ENCODE measurements around the gene NEGR1.
A peak's percentile ranks its signal among the peaks of the same experiment; 100 is the strongest.

NEGR1 gene

DNA sequence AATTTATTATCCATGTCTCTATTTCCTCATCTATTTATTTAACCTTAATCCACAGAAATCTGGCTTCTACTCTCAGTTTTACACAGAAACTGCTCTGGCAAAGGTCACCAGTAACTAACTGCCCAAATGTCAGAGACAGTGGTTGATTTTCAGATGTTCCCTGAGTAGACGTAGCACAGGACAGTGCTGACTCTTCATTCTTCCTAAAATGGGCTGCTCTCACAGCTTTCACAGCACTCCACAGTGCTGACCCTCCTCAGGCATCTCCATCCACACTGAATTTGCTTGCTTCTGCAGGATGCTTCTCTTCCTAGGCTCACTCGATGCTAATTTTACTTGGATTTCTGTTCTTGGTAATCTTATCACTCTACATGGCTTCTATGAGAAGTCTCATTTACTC is 693.3 kb downstream of the NEGR1 start:
- H3K9ac ChIP-seq (ENCODE audit: low read length) = no peak overlapping the region
- no peaks in the 10 kb centered on the region for H3K27me3 ChIP-seq (ENCODE audit: low read depth, low read length)
- TF ChIP-seq, protein P1, sequence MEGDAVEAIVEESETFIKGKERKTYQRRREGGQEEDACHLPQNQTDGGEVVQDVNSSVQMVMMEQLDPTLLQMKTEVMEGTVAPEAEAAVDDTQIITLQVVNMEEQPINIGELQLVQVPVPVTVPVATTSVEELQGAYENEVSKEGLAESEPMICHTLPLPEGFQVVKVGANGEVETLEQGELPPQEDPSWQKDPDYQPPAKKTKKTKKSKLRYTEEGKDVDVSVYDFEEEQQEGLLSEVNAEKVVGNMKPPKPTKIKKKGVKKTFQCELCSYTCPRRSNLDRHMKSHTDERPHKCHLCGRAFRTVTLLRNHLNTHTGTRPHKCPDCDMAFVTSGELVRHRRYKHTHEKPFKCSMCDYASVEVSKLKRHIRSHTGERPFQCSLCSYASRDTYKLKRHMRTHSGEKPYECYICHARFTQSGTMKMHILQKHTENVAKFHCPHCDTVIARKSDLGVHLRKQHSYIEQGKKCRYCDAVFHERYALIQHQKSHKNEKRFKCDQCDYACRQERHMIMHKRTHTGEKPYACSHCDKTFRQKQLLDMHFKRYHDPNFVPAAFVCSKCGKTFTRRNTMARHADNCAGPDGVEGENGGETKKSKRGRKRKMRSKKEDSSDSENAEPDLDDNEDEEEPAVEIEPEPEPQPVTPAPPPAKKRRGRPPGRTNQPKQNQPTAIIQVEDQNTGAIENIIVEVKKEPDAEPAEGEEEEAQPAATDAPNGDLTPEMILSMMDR (IDR thresholded peaks at IDR 0.05; ENCODE audit: low read depth, low read length) = no peak
- TF ChIP-seq EZH2phosphoT487 (IDR thresholded peaks at IDR 0.05; ENCODE audit: low read depth) = no peak
- H3K4me2 ChIP-seq (ENCODE audit: low read length) = no peak overlapping the region
- H3K79me2 ChIP-seq (ENCODE audit: low read length) = no peaks in the 10 kb centered on the region
- no peaks in the 10 kb centered on the region for H4K20me1 ChIP-seq (ENCODE audit: insufficient read depth, low read length)
- peaks cover 20% of the 10 kb centered on the region for H3K4me1 ChIP-seq (ENCODE audit: low read length)
- no peak overlapping the region for H2AFZ ChIP-seq (ENCODE audit: low read depth, low read length)
- no peak overlapping the region for H3K4me3 ChIP-seq (ENCODE audit: low read length)
- H3K9me3 ChIP-seq (ENCODE audit: insufficient read depth, low read length) = no peaks in the 10 kb centered on the region
- no peak overlapping the region for H3K27ac ChIP-seq (ENCODE audit: low read length)
- H3K36me3 ChIP-seq (replicated peaks; ENCODE audit: low read depth, low read length) = no peaks in the 10 kb centered on the region

DNA sequence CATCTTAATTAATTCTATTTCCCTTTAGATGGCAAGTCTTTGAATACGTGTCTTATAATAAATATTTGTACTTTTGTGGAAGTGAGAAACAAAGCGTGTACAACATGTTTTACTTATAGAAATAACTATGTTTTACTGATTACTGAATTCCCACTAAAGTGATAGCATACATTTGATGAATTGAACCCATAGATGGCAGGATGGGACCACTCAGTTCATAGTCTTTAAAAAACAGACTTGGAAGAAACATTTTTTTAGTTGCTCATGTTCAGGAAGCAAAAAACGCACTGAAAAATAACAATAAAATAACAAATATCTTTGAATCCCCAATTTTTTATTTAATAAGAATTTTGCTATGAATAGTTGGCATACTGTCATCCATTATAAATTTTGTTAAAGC is 694.4 kb downstream of the NEGR1 start:
- Histone ChIP-seq H2AFZ (ENCODE audit: low read depth, low read length) (no peak overlapping the region), H3K9me3 (ENCODE audit: insufficient read depth, low read length) (no peaks in the 10 kb centered on the region), H3K4me3 (ENCODE audit: low read length) (no peak overlapping the region), H4K20me1 (ENCODE audit: insufficient read depth, low read length) (no peaks in the 10 kb centered on the region), H3K4me2 (ENCODE audit: low read length) (no peak overlapping the region), H3K27me3 (ENCODE audit: low read depth, low read length) (no peaks in the 10 kb centered on the region), H3K4me1 (ENCODE audit: low read length) (peaks cover 30% of the 10 kb centered on the region), H3K79me2 (ENCODE audit: low read length) (no peaks in the 10 kb centered on the region), H3K9ac (ENCODE audit: low read length) (no peak overlapping the region), H3K36me3 (replicated peaks; ENCODE audit: low read depth, low read length) (no peaks in the 10 kb centered on the region), H3K27ac (ENCODE audit: low read length) (no peak overlapping the region)
- no peak for TF ChIP-seq EZH2phosphoT487 (IDR thresholded peaks at IDR 0.05; ENCODE audit: low read depth)
- TF ChIP-seq, protein P1 (IDR thresholded peaks at IDR 0.05; ENCODE audit: low read depth, low read length) = peak; percentile 52

DNA sequence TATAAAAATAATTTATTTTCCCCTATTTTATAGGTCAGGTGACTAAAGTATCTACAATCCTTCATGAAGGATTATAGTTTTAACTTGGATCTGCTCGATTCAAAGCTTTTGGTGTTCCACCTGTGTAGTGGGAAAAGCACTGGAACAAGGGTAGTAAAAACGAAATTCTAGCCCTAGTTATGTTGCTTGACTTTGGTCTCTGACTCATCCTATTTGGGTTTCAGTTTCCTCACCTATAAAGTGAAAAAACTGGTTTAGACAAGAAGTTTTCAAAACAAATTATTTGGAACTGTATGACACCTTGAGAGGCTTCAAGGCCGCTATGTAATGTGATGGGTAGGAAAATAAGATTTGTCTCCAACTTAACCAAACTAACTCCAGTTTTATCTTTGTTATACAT is 696.3 kb downstream of the NEGR1 start:
- Histone ChIP-seq H2AFZ (ENCODE audit: low read depth, low read length) (no peak overlapping the region), H3K79me2 (ENCODE audit: low read length) (no peaks in the 10 kb centered on the region), H3K9me3 (ENCODE audit: insufficient read depth, low read length) (no peaks in the 10 kb centered on the region), H4K20me1 (ENCODE audit: insufficient read depth, low read length) (no peaks in the 10 kb centered on the region), H3K4me2 (ENCODE audit: low read length) (peak overlapping the region; percentile 22; the same call in 1 of the 2 replicates), H3K4me1 (ENCODE audit: low read length) (peaks cover 34% of the 10 kb centered on the region), H3K27me3 (ENCODE audit: low read depth, low read length) (no peaks in the 10 kb centered on the region), H3K9ac (ENCODE audit: low read length) (no peak overlapping the region), H3K27ac (ENCODE audit: low read length) (no peak overlapping the region), H3K36me3 (replicated peaks; ENCODE audit: low read depth, low read length) (no peaks in the 10 kb centered on the region), H3K4me3 (ENCODE audit: low read length) (no peak overlapping the region)
- TF ChIP-seq EZH2phosphoT487 (IDR thresholded peaks at IDR 0.05; ENCODE audit: low read depth) = no peak

DNA sequence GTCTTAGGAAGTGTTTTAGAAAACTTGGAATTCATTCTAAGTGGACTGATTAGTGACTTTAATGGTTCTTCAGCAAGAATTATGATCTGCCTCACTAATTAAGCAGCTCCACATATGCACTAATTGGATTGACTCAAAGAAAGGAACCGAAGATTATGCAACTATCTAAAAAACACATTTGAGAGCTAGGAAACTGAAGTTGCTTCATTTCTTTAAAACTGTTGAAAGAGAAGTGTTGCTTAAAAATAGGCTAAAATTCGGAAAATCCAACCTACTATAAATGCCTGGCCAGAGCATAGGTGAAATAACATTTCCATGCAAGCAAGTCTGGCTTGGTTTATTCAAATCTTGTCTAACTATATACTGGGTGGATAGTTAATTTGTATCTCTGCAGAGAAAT is 698.6 kb downstream of the NEGR1 start:
- H3K4me1 ChIP-seq (ENCODE audit: low read length) = peaks cover 34% of the 10 kb centered on the region
- TF ChIP-seq, protein P1 (IDR thresholded peaks at IDR 0.05; ENCODE audit: low read depth, low read length) = no peak
- TF ChIP-seq EZH2phosphoT487 (IDR thresholded peaks at IDR 0.05; ENCODE audit: low read depth) = no peak
- no peaks in the 10 kb centered on the region for H3K9me3 ChIP-seq (ENCODE audit: insufficient read depth, low read length)
- H3K79me2 ChIP-seq (ENCODE audit: low read length) = no peaks in the 10 kb centered on the region
- H3K36me3 ChIP-seq (replicated peaks; ENCODE audit: low read depth, low read length) = no peaks in the 10 kb centered on the region
- no peak overlapping the region for H2AFZ ChIP-seq (ENCODE audit: low read depth, low read length)
- no peak overlapping the region for H3K9ac ChIP-seq (ENCODE audit: low read length)
- H3K4me2 ChIP-seq (ENCODE audit: low read length) = peak overlapping the region; percentile 60
- H3K27me3 ChIP-seq (ENCODE audit: low read depth, low read length) = no peaks in the 10 kb centered on the region
- H3K27ac ChIP-seq (ENCODE audit: low read length) = no peak overlapping the region
- H4K20me1 ChIP-seq (ENCODE audit: insufficient read depth, low read length) = no peaks in the 10 kb centered on the region
- H3K4me3 ChIP-seq (ENCODE audit: low read length) = 0 out of 2 replicates have a peak overlapping the region, but pooled peaks have one; percentile 24

DNA sequence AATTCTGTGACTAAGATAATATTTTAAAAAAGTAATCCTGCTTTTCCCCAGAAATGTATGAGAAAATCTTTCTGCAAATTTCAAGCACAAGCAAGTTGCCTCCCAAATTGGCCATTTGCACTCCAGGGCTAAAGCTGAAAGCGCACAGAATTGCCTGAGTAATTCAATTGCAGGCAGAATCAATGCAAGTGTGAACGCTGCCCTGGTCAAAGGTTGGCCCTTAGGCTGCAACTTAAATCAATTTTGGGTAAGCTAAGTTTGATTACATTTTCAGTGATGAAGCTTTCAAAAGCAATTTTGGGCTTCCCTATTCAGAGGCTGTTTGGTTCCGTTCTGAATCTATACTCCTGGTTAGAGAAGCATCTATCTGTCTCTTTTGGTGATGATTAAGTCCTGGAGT is 699.7 kb downstream of the NEGR1 start:
- H4K20me1 ChIP-seq (ENCODE audit: insufficient read depth, low read length) = no peaks in the 10 kb centered on the region
- H3K27ac ChIP-seq (ENCODE audit: low read length) = no peak overlapping the region
- peaks cover 34% of the 10 kb centered on the region for H3K4me1 ChIP-seq (ENCODE audit: low read length)
- no peaks in the 10 kb centered on the region for H3K9me3 ChIP-seq (ENCODE audit: insufficient read depth, low read length)
- H3K79me2 ChIP-seq (ENCODE audit: low read length) = no peaks in the 10 kb centered on the region
- no peak overlapping the region for H2AFZ ChIP-seq (ENCODE audit: low read depth, low read length)
- no peak overlapping the region for H3K9ac ChIP-seq (ENCODE audit: low read length)
- TF ChIP-seq, protein P1 (IDR thresholded peaks at IDR 0.05; ENCODE audit: low read depth, low read length) = no peak
- no peak for TF ChIP-seq EZH2phosphoT487 (IDR thresholded peaks at IDR 0.05; ENCODE audit: low read depth)
- H3K4me2 ChIP-seq (ENCODE audit: low read length) = no peak overlapping the region
- no peaks in the 10 kb centered on the region for H3K36me3 ChIP-seq (replicated peaks; ENCODE audit: low read depth, low read length)
- no peaks in the 10 kb centered on the region for H3K27me3 ChIP-seq (ENCODE audit: low read depth, low read length)
- H3K4me3 ChIP-seq (ENCODE audit: low read length) = no peak overlapping the region
